HuH-7.5 (cell line): ENCODE data around the gene CASR.

ENCODE experiments used
- DNase-seq: peaks from one replicate; pipeline ENCODE4 v3.0.0; 2011; ENCODE audit warnings: low spot score

Gene CASR

GRCh38 chr3:122215592-122216298, 32.3 kb downstream of the CASR start:
- no peak for DNase-seq

- no peak for DNase-seq
These were observed 34.4 kb downstream of the CASR start for GRCh38 chr3:122217901-122218300.

DNA sequence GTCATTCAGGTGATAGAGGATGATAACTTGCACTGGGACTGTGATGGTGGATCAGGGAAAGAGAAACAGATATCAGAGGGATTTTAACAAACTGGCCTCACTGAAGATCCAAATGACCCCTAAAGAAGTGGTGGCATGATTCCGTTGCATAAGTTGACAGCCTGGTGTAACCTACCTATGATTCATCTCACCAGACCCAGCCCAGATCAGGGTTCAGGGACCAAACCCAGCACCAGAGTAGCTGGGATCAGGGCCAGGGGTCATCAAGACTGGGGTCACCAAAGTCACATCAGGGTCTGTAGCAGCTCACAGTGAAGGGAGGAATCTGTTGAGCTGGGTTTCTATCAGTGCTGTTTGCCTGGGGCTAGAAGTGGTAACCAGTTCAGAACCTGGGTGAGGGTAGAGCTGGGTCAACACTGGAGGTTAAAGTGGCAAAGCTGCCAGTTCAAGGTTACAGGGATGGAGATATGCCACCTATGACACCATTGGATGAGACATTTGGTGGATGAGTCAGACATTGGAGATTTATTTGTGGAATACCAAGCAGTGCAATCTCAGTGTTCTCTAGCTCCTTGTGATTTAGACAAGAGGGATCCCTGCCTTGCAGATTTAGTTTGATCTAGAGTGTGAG, 35.9 kb downstream of the CASR start:
- no peak for DNase-seq

DNA sequence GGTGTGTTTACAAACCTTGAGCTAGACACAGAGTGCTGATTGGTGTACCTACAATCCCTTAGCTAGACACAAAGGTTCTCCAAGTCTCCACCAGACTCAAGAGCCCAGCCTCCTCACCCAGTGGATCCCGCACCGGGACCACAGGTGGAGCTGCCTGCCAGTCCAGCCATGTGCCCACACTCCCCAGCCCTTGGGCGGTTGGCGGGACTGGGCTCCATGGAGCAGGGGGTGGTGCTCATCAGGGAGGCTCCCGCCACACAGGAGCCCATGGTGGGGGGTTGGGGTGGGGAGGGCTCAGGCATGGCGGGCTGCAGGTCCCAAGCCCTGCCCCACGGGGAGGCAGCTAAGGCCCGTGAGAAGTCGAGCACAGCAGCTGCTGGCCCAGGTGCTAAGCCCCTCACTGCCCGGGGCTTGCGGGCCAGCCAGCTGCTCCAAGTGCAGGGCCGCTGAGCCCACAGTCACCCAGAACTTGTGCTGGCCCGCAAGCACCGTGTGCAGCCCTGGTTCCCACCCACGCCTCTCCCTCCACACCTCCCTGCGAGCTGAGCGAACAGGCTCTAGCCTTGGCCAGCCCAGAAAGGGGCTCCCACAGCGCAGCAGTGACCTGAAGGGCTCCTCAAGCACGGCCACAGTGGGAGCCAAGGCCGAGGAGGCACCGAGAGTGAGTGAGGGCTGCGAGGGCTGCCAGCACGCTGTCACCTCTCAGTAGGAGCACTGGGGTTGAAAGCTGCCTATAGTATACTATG, 43.7 kb downstream of the CASR start:
- DNase-seq: no peak

GRCh38 chr3:122230174-122230573, 46.7 kb downstream of the CASR start:
- DNase-seq: no peak

DNA sequence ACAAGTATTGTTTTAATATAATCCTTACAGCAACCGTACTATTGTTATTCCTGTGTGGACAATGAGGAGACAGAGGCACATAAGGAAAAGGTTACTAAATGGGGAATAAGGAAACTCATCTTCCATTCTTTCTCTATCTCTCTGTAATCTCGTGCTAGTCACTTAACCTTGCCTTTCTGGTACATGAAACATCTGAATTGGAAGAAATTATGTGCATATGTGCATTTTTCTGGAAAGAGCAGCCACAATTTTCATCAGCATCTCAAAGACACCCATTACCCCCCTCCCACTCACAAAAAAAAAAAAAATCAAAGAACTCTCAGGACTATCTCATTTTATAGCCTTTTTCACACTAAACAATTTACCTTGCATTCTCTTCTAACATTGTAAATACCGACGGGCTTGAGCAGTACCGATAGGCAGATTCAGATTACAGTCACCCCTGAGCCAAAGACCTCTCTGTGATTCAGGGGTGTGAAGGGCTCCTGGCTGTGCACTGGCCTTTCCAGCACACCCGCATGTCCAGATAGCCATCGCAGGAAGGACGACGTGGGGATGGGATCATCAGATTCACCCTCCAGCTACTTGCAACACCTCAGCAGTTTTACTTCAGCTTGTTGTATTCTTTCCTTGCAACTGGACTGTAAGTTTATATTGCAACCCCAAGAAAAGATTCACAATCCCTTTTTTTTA, 48.1 kb downstream of the CASR start:
- no peak for DNase-seq

DNA sequence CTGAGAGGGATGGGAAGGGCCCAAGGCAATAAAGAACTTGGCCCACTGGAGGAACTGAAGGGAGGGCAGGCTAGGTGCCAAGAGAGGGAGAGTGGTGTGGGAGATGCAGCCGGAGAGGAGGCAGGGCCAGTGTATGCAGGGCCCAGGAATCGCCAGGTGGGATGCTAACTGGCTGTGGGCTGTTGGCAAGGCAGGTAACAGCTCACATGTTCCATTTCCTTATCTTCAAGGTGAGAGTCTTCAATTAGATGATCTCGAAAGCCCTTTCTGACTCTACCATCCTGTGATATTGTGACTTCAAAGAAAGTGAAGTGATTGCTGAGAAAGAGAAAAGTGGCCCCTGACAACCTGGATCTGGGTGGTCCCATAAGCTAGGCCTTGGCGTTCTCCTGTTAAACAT, 49.0 kb downstream of the CASR start:
- no peak for DNase-seq

- no peak for DNase-seq
These were observed 49.9 kb downstream of the CASR start for GRCh38 chr3:122233101-122233952.

GRCh38 chr3:122234117-122234516, 50.6 kb downstream of the CASR start:
- DNase-seq: no peak

GRCh38 chr3:122235147-122235546, 51.7 kb downstream of the CASR start:
- DNase-seq: no peak

DNA sequence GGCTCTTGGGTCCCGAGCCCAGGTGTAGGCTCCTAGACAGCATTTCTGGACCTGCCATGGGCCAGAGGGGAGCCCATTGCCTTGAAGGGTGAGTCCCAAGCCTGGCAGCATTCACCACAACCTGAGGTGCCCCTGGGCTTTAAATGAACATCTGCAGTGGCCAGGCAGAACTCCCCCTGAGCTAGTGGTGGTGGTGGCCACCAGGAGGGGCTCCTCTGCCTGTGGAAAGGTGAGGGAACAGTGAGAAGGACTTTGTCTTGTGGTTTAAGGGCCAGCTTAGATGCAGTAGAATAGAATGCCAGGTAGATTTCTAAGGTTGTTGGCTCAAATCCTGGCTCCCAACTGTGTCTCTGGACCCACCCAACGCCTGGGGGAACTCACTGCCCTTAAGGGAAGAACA, 55.6 kb downstream of the CASR start:
- DNase-seq: no peak

DNA sequence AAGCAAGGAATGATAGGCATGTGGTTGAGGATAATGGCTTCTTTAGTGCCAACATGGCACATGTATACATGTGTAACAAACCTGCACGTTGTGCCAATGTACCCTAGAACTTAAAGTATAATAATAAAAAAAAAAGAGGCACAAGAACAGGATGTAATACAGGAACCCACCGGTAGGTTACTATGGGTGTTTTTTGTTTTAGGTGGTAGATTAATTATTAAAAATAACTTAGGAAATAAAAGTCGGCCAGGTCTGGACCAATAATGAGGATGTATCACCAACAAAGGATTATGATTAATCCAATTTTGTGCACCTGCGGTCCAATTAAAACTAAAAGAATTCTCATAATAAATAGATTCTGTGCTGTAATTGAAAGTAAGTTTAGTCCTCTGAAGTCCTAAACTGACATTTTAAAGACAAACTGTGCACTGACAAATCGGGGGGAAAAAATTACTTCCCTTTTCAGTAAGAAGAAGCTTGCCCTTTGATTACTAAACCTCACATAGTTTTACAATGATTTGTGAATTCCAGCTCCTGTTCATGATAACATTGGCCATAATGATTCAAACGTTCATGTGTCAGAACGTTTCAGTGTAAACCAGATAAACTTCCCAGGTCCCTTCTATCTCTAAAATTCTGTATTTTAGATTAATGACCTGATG, 62.2 kb downstream of the CASR start:
- DNase-seq: no peak

DNA sequence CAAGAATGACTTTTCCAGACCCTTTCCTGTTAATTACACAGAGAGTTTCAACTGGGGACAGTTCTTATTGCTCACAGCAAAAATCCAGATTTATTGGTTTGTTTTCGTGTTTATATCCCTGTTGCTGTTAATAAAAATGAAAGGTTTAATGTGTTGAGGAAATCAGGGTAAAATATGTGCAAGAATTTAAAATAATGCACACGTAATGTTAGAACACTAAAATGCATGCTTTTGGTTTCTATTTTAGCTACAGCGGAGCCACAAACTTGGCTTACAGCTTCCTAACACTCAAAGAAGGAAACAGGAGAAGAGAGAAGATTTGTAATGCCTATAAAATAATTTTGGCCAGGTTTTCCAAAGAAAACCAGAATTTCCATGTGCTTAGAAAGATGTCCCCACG, 62.7 kb downstream of the CASR start:
- no peak for DNase-seq

GRCh38 chr3:122247087-122247824, 63.8 kb downstream of the CASR start:
- DNase-seq: no peak

- no peak for DNase-seq
These were observed 64.3 kb downstream of the CASR start for GRCh38 chr3:122247825-122248185.

DNA sequence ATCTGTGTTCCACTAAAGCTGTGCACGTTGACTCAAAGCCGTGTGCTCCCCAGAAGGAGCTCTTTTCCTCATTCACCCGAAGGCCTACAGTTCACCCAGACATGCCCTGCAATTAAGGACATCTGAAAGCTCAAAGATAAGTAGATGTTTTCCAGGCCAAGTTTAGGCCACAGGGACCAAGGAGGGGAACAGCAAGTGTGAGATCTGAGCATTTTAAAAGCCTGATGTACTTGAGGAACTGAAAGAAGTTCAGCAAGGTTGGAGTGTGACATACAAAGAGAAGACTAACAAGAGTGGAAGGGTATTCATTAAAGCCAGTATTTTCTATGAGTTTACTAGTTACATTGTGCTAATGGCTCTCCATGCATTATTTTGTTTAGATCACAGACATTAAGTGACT, 68.0 kb downstream of the CASR start:
- no peak for DNase-seq

- no peak for DNase-seq
These were observed 70.1 kb downstream of the CASR start for GRCh38 chr3:122253581-122253980.

GRCh38 chr3:122255757-122256439, 72.4 kb downstream of the CASR start:
- peak; percentile 19 for DNase-seq

DNA sequence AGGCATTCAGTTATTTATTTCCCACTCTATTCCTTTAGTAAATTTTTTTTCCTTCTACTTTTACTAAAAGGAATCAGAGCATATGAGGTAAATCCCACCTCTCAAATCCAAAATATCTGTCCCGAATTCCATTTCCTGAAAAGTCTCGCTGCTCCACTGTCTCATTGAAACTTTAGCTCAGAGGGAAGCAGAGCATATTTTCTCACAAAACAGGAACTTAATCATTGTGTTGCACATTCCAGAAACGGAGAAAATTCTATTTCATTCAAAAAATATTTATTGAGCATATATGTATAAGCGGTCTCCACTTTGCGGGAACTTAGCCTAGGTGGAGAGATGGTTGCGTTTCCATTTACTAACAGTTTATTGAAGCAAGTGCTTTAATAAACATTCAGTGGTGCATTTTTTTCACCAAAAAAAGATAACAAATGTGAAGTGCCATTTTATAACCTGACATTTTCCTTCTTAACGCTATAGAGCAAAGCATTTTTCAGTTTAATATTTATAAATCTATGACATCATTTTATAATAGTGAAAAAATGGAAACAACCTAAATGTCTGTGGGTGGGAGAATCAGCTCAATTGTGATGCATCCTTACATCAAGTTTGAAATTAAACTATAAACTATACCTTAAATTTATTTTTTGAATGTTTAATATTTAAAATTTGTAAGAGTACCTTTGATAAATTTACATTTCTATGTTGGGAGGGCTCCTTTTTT, 74.3 kb downstream of the CASR start:
- DNase-seq: no peak
